Measurements from ENCODE around the gene PCNX2. TPM values are rescaled to one million over a fixed set of nuclear protein-coding genes. Genes with fewer than 3 reads are reported as not detected.

The PCNX2 gene
- total and polyA plus RNA-seq, 2 of the 13 experiments (the other 11 are each of a cell fraction or from before 2014, with no cell fraction given): 0.11 to 0.42 TPM

GRCh38 chr1:233085566-233085965, 210.0 kb downstream of the PCNX2 start:
- H3K36me3 ChIP-seq (replicated peaks in 1 of 2; ENCODE audit: control insufficient read depth in 1 of 2, insufficient read depth in 2 of 2, low read length in 2 of 2): no peaks in the 10 kb centered on the region
- FAIRE-seq (no peak), DNase-seq (ENCODE audit: low spot score) (no peak), ATAC-seq (no peak)
- in situ Hi-C loops (cut with HindIII; ENCODE audit: extremely low pct_ligation_motif_present, low pct_unique_long_range_greater_than_20kb): no loop called here
- no peaks in the 10 kb centered on the region for H4K20me1 ChIP-seq (ENCODE audit: insufficient read depth, low read length)
- 38% methylated on average over 3 of the region's 3 CpGs for WGBS (ENCODE audit: low lambda C conversion rate)
- POLR2A ChIA-PET: no interaction called here
- peaks cover 0 to 10% of the 10 kb centered on the region in 2 experiments; a peak in 3 of 5 replicates for H3K27me3 ChIP-seq (ENCODE audit: control insufficient read depth in 1 of 2, insufficient read depth in 2 of 2, low read length in 2 of 2)
- no peaks in the 10 kb centered on the region for H3K9me3 ChIP-seq (ENCODE audit: low read length)
- TF ChIP-seq LCORL (IDR thresholded peaks at IDR 0.05) (no peak), LCORL (CRISPR knock-in tag; IDR thresholded peaks at IDR 0.05) (no peak), NR2F2 (IDR thresholded peaks at IDR 0.05; ENCODE audit: borderline replicate concordance, low read depth) (no peak), MYPOP (CRISPR knock-in tag; IDR thresholded peaks at IDR 0.05) (no peak), ZNF350 (CRISPR knock-in tag; IDR thresholded peaks at IDR 0.05; ENCODE audit: borderline replicate concordance, low read depth) (no peak)
- no peak overlapping the region for H3K4me2 ChIP-seq (ENCODE audit: low read depth, low read length)
- H3K9ac ChIP-seq (ENCODE audit: insufficient read depth, low read depth, low read length): no peak overlapping the region
- no peaks in the 10 kb centered on the region for H3K79me2 ChIP-seq (ENCODE audit: insufficient read depth, low read length)
- BruUV-seq (replicated peaks): no TSS peak
- intact Hi-C loops (cut with micrococcal nuclease; ENCODE audit: unreplicated experiment): no loop called here
- no peaks in the 10 kb centered on the region for H3K4me1 ChIP-seq (ENCODE audit: insufficient read depth, low read length)
- no peak overlapping the region for H3K4me3 ChIP-seq (replicated peaks in 1 of 3; ENCODE audit: insufficient read depth in 1 of 3, low read depth in 2 of 3, low read length in 3 of 3)
- CTCF ChIA-PET (ENCODE audit: low intra/inter-chr PET ratio, low total read pairs): no interaction called here
- no peak overlapping the region for H2AFZ ChIP-seq (ENCODE audit: low read length)
- H3K27ac ChIP-seq (ENCODE audit: extremely low read length, insufficient read depth, low read length): no peak overlapping the region

GRCh38 chr1:233082778-233083550, 212.6 kb downstream of the PCNX2 start:
- no peaks in the 10 kb centered on the region for H3K36me3 ChIP-seq (replicated peaks in 1 of 2; ENCODE audit: control insufficient read depth in 1 of 2, insufficient read depth in 2 of 2, low read length in 2 of 2)
- ChIA-PET POLR2A (no interaction called here), CTCF (ENCODE audit: low intra/inter-chr PET ratio, low total read pairs) (no interaction called here)
- no TSS peak for BruUV-seq (replicated peaks)
- H2AFZ ChIP-seq (ENCODE audit: low read length): no peak overlapping the region
- ATAC-seq (no peak), FAIRE-seq (no peak), DNase-seq (ENCODE audit: low spot score) (no peak)
- in situ Hi-C loops (cut with HindIII; ENCODE audit: extremely low pct_ligation_motif_present, low pct_unique_long_range_greater_than_20kb) (no loop called here), intact Hi-C loops (cut with micrococcal nuclease; ENCODE audit: unreplicated experiment) (no loop called here)
- no peaks in the 10 kb centered on the region for H3K79me2 ChIP-seq (ENCODE audit: insufficient read depth, low read length)
- H3K9me3 ChIP-seq (ENCODE audit: low read length): no peaks in the 10 kb centered on the region
- TF ChIP-seq ELF4 (CRISPR knock-in tag; IDR thresholded peaks at IDR 0.05; ENCODE audit: borderline replicate concordance) (no peak), ZNF709 (CRISPR knock-in tag; IDR thresholded peaks at IDR 0.05) (no peak), ZNF282 (IDR thresholded peaks at IDR 0.05; ENCODE audit: partially characterized antibody) (no peak)
- no peaks in the 10 kb centered on the region for H4K20me1 ChIP-seq (ENCODE audit: insufficient read depth, low read length)
- H3K4me3 ChIP-seq (replicated peaks in 1 of 3; ENCODE audit: insufficient read depth in 1 of 3, low read depth in 2 of 3, low read length in 3 of 3): no peak overlapping the region
- H3K4me1 ChIP-seq (ENCODE audit: insufficient read depth, low read length): no peaks in the 10 kb centered on the region
- WGBS (ENCODE audit: low lambda C conversion rate): 47% methylated on average over 9 of the region's 12 CpGs
- H3K9ac ChIP-seq (ENCODE audit: insufficient read depth, low read depth, low read length): no peak overlapping the region
- H3K27me3 ChIP-seq (ENCODE audit: control insufficient read depth in 1 of 2, insufficient read depth in 2 of 2, low read length in 2 of 2): peaks cover 0 to 6% of the 10 kb centered on the region in 2 experiments; a peak in 2 of 5 replicates
- H3K4me2 ChIP-seq (ENCODE audit: low read depth, low read length): no peak overlapping the region
- no peak overlapping the region for H3K27ac ChIP-seq (ENCODE audit: extremely low read length, insufficient read depth, low read length)
